GM12801 (cell line): ENCODE measurements around the gene TP53BP1.

Experiments
- TF ChIP-seq, protein P1 (sequence below): IDR thresholded peaks from one replicate; pipeline ENCODE4 v1.5.1; 2011; ENCODE audit warnings: control low read depth; ENCODE audit not compliant: insufficient read length; ENCODE audit errors: extremely low read depth

TP53BP1 gene

DNA sequence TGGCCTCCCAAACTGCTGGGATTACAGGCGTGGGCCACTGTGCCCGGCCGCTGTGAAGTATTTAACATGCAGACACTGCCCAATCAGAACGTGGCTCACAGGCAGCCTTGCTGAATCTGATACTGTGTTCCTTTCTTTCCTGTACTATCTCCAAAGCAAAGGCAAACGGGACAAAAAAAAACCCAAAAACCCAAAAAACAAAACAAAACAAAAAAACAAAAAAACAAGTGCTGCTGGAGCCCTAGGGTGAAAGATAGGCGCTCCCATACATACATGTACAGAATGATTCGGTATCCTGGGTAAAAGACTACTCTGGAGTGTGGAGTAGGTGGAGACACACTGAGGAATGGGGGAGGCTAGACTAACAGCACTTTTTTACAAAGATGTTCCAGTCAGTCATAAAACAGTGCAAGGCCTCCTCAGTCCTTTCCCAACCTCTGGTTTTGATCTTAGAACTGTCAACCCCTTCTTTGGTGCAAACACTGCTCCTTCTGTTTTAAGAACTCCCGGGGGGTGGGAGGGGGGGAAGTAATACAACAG is 16.8 kb upstream of the TP53BP1 start:
- TF ChIP-seq, protein P1, sequence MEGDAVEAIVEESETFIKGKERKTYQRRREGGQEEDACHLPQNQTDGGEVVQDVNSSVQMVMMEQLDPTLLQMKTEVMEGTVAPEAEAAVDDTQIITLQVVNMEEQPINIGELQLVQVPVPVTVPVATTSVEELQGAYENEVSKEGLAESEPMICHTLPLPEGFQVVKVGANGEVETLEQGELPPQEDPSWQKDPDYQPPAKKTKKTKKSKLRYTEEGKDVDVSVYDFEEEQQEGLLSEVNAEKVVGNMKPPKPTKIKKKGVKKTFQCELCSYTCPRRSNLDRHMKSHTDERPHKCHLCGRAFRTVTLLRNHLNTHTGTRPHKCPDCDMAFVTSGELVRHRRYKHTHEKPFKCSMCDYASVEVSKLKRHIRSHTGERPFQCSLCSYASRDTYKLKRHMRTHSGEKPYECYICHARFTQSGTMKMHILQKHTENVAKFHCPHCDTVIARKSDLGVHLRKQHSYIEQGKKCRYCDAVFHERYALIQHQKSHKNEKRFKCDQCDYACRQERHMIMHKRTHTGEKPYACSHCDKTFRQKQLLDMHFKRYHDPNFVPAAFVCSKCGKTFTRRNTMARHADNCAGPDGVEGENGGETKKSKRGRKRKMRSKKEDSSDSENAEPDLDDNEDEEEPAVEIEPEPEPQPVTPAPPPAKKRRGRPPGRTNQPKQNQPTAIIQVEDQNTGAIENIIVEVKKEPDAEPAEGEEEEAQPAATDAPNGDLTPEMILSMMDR = no peak

DNA sequence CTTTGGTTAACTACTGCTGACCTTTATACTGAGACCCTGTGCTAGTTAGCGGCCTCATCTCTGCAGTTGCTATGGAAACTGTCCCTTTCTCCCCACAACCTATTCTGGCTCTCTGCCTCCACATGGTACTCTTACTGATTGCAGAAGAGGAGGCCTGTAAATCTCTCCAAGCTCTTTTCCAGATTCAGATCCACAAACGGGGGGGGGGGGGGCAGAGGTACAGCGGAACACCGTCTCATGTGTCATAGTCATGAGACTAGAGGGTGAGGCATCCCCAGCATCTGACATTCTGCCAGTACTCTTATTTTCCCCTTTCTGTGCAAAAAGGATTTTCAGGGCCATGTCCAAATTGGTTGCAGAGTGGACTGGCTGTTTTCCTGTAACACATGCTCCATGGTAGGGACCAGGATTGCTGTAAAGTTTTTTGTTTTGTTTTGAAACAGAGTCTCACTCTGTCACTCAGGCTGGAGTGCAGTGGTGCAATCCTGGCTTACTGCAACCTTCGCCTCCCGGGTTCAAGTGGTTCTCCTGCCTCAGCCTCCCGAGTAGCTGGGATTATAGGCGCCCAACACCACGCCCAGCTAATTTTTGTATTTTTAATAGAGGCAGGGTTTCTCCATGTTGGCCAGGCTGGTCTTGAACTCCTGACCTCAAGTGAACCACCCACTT is 16.2 kb upstream of the TP53BP1 start:
- TF ChIP-seq, protein P1 = no peak

DNA sequence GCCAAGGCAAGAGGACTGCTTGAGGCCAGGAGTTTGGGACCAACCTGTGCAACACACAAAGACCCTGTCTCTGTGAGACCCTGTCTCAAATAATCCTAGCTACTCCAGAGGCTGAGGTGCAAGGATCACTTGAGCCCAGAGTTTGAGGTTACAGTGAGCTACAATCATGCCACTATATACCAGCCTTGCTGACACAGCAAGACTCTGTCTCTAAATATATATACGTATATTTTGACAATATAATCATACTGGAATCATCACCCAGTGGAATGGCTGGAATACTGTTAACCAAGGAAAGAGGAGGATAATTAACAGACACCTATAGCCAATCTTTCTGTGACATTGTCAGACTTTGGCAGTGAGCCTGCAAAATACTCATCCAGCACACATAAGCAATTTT is 15.5 kb upstream of the TP53BP1 start:
- TF ChIP-seq, protein P1 = no peak

DNA sequence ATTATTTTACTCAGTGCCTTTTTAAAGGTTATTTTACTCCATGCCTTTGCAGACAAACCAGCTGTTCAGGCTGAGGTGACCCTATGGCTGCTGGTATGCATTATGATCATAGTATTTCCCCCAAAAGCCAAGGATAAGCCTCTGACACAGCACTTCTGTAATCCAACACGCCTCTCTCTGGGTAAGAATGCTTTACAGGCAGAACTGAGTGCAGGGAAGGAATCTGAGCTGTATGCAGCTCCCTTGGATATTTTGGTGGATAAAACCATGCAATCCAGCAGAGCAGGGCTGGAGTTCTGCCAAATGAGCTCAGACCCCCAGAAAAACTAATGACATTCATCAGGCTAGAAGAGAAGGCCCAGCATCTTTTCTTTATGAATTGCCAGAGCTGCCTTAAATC is 12.8 kb upstream of the TP53BP1 start:
- TF ChIP-seq, protein P1 = no peak

GRCh38 chr15:43499635-43500034 is 6.7 kb upstream of the TP53BP1 start:
- TF ChIP-seq, protein P1 = no peak

GRCh38 chr15:43498990-43499389 is 6.0 kb upstream of the TP53BP1 start:
- TF ChIP-seq, protein P1 = no peak

DNA sequence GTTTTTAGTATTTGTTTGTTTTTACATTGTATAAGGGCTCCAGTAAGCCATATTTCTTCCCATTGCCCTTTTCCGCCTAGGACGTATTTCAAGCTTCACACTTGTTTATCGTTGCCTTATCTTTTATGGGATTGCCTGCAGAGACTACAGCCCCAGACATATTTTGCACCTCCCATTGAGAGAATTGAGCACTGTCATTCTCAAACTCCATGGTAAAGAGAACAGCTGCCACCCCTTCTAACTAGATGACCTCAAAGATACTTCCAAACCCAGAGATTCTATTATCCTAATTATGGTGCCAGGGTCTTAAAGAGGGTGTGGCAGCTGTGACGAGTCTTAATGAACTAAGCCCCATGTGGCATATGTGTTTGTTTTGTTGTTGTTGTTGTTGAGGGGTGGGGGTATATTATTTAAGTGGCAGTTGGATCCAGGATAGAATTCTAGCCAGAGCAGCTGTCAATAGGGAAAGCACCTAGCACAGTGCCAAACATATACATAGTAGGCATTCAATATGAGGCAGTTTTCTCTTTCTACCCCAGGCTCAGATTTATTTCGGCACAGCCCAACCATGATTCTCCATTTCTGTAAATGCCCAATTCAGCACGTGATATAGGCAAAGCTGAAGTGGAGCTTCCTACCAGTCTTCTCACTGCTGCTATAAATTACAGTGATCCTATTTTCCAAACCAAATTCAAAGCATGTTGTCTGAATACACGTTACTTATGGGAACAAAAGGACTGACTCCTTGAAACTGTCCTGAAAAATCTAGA is 932 bp upstream of the TP53BP1 start:
- TF ChIP-seq, protein P1 = no peak
